GM12891 (cell line): ENCODE data around the gene ISYNA1.

Source experiments
- PAX5 ChIP-seq: IDR thresholded peaks from 2 replicates; pipeline ENCODE4 v1.6.1; 2011; ENCODE audit warnings: low read length, moderate library complexity, mild to moderate bottlenecking; ENCODE audit not compliant: insufficient read depth, severe bottlenecking
- POLR2A ChIP-seq: IDR thresholded peaks from 2 replicates; pipeline ENCODE4 v1.6.1; 2011; ENCODE audit warnings: low read depth, low read length, control low read depth
- POLR2AphosphoS5 ChIP-seq: IDR thresholded peaks from 2 replicates; pipeline ENCODE4 v1.6.1; 2011; ENCODE audit warnings: low read depth, low read length, control low read depth
- TAF1 ChIP-seq: IDR thresholded peaks from 2 replicates; pipeline ENCODE4 v1.6.1; 2011; ENCODE audit warnings: low read depth, low read length, control low read depth

GRCh38 chr19:18474366-18474887 is 36.5 kb upstream of the ISYNA1 start:
- TF ChIP-seq POLR2A (no peak), TAF1 (no peak), POLR2AphosphoS5 (no peak), PAX5 (no peak)
